T-helper 9 cell (primary cell): ENCODE data around the gene CYTH2.
"Not testable (repeated sequence)": the region's sequence is repeated elsewhere in the genome, so short reads cannot be mapped to it uniquely, and the experiment has no call there.

Experiments
- DNase-seq: peaks from one replicate; pipeline ENCODE4 v3.0.0-alpha.2; 2020

The CYTH2 gene

DNA sequence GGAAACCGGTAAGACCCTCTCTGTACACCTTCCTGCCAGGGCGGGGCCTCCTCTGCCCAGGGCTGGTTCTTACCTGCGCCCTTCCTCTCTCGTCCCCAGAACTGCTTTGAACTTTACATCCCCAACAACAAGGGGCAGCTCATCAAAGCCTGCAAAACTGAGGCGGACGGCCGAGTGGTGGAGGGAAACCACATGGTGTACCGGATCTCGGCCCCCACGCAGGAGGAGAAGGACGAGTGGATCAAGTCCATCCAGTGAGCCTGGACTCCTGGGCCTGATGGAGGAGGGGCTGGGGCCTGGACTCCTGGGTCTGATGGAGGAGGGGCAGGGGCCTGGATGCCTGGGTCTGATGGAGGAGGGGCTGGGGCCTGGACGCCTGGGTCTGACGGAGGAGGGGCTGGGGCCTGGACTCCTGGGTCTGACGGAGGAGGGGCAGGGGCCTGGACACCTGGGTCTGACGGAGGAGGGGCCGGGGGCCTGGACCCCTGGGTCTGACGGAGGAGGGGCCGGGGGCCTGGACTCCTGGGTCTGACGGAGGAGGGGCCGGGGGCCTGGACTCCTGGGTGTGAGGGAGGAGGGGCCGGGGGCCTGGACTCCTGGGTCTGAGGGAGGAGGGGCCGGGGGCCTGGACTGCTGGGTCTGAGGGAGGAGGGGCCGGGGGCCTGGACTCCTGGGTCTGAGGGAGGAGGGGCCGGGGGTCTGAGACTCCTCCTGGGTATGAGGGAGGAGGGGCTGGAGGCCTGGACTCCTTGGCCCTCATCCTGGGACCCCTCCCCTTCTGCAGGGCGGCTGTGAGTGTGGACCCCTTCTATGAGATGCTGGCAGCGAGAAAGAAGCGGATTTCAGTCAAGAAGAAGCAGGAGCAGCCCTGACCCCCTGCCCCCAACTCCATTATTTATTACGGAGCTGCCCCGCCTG is 9.4 kb downstream of the CYTH2 start:
- DNase-seq, result no peak

DNA sequence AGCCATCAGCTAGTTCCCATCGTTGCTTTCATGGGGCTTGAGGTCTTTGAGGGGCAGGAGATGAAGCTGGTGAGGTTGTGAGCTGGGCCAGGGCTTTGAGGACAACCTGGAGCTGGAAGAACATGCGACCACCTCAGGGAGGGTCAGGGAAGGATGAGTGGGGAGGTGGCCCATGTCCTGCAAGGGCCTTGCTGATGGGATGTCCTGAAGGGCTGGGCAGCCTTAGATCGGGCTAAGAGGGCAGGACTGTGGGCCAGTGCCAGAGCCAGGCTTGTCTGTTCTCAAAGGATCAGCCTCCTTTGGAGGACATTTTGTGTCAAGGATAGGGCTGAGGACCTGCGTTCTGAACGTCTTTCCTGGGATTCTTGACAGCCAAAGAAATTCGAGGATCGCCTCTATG is 10.5 kb downstream of the CYTH2 start:
- no peak for DNase-seq

DNA sequence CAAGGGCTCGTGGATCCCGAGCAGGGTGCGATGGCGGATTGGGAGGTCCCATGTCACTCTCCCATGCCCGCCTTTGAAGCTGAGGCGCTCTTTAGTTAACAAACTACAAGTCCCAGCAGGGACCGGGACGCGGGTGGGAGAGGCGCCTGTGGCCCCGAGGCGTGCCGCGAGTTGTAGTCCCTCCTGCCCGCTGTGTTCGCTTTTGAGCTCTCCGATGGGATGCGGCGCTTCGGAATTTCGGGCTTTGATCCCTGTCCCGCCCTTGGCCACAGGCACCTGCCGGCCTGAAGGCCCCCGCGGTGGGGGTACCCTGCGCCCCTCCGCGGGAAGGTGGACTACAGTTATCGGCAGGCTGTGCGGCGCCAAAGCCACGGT is 11.0 kb downstream of the CYTH2 start:
- DNase-seq, result no peak

DNA sequence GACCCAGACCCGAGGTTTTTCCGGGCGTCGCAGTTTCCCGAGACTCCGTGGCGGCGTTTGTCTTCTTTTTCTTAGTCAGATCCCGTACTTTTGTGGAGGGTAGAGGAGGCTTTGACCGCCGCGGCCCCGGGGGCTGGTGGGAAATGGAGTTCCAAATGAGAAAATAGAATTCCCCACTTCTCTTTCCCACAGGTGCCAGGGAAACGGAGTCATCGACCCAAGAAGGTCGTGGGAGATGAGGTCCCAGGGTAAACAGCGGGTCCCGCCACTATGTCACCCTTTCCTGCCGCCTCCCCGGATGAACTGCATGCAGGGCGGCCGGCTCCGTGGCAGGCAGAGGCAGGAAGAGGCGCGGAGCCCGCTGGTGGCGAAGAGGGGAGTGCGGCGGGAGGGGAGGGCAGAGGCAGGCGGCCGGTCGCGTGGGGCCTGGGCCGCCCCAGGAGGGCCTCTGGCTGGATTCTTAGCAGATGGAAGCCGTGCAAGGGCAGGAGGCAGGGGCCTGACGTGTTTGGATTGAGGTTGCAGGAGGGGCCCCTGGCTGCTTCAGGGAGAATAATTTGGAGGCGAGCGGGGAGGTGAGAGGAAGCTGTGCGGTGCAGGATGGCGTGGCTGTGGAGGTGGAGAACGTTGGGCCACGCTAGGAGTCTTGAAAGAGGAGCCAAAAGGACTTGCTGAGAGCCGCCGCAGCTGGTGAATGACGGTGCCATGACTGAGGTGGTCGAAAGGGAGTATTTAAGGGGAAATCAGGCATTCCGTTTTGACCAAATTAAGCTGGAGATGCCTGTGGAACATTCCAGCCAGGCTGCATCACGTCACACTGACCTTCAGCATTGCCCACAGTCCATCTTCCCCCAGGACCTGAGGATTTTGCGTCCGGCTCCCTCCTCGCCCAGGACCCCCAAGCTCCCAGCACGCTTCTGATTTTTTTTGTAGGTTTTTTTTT is 11.7 kb downstream of the CYTH2 start:
- DNase-seq, result peak; percentile 58

DNA sequence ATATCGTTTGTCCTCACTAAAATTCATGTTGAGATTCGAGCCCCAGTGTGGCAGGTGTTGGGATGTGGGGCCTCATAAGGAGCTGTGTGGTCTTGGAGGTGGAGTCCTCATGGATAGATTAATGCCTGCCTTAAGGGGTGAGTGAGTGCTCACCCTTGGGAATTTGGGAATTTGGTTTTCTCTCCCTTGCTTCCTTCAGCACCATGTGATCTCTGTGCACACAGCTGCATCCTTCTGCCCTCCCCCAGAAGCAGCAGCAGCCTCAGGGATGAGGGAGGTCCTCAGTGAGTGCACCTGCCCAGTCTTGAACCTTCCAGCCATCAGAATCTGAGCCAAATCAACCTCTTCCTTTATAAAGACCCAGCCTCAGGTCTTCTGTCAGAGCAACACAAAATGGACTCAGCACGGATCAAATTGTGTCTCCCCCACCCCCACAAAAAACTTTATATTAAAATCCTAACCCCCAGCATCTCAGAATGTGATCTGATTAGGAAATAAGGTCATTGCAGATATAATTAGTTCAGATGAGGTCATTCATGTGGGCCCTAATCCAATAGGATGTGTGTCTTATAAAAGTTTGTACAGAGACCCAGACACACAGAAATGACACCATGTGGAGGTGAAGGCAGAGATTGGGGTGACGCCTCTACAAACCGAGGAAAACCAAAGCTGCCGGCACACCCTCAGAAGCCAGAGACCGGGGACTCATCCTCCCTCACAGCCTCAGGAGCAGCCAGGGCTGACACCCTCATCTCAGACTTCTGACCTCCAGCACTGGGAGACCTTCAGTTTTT is 12.9 kb downstream of the CYTH2 start:
- DNase-seq, result no peak

DNA sequence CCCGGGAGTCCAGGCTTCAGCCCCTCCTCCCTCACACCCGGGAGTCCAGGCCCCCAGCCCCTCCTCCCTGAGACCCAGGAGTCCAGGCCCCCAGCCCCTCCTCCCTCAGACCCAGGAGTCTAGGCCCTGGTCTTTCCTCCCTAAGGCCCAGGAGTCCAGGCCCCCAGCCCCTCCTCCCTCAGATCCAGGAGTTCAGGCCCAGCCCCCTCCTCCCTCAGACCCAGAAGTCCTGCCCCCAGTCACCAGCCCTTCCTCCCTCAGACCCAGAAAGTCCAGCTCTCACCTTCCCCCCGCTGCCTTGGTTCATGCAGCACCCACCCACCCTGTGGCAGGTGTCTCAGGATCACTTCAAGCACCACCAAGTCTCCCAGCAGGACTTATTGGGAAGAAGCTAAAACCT is 14.1 kb downstream of the CYTH2 start:
- DNase-seq, result no peak

DNA sequence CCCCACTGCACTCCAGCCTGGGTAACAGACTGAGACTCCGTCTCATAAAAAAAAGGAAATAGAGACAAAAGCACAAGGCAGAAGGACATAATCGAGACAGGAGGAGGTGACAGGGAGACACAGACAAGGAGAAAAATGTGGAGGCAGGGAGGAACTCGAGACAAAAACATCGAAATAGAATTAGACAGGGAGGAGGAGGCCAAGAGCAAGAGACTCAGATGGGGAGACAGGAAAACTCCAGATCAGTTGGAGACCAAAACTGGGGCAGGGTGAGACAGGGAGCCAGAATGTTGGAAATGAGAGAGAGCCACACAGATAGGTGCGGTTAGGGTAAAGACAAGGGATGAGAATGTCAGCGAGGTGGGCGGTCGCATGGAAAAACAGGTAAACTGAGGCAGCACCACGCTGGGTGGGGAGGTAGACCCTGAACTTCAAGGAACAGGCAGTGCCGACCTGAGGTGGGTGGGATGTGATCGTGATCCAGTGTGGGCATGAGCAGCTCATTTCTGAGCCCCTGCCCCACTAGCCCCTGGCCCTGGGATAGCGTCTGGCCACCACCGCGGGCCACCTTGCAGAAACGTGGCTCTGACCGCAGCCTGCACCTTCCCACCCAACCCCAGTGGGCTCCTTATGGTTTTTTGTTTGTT is 15.2 kb downstream of the CYTH2 start:
- no peak for DNase-seq

DNA sequence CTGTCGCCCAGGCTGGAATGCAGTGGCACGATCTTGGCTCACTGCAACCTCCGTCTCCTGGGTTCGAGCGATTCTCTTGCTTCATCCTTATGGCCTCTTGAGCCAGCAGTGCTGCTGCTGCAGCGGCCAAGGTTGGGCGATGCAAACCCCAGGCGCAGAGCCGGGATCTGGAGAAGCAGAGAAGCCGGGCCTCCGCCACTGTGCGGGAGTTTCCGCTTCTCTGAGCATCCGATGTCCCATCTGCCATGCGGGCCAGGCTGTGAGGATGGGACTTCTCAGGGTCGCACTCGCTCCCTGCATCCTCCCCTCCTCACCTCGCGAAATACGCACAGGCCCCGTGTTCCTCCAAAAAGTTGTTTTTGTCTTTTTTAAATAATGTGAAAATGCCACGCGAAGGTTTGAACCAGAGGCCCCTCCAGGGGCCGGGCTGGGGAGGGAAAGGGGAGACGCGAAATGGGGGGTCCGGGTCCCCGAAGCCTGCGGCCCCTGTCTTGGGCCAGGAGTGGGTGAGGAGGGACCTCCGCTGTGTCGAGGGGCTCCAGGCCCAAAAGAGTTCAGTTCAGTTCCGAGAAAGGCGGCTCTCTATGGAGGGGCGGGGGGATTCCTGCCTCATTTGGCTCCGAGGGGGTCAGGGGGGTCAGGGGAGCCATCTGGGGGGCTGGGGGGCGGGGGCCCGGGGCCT is 15.9 kb downstream of the CYTH2 start:
- DNase-seq, result no peak

DNA sequence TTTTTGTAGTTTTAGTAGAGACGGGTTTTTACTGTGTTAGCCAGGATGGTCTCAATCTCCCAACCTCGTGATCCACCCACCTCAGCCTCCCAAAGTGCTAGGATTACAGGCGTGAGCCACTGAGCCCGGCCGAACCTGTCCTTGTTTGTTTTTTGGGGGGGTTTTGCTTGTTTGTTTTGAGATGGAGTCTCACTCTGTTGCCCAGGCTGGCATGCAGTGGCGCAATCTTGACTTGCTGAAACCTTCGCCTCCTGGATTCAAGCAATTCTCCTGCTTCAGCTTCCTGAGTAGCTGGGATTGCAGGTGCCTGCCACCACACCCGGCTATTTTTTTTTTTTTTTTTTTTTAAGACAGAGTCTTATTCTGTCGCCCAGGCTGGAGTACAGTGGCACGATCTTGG is 17.5 kb downstream of the CYTH2 start:
- DNase-seq, result not testable (repeated sequence)

DNA sequence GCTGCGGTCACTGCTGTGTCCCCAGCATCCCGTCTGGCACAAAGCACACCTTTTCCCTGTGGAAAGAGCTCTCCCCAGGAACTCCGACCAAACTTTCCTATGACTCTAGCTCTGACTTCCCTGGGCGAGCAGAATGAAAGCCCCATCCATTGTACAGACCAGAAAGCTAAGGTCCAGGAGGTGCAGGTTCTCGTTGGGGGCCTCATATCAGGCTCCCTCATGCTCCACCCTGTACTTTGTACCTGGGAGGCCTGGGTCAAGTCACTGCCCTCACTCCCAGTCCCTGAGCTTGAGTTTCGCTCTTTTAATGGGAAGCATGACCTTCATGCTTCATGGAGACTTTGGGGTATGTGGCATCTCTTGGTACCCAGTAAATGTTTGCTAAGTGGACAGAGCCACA is 18.4 kb downstream of the CYTH2 start:
- DNase-seq, result no peak

DNA sequence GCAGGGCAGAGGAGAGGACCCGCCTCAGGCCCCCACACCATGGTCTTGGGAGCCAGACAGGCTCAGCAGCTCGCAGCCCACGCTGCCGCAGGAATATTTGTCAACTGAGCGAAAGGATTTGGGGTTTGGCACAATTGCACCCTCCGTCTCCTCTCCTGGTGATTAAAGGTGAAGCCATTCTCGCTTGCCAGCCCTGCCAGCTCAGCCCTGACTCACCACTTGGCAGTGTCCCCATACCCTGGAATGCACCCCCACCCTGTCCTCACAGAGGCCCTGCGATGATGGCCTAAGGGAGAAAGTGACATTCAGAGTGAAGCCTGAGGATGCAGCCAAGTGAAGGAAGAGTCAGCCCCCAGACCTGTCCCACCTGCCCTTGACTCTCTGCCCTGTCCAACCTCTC is 18.8 kb downstream of the CYTH2 start:
- no peak for DNase-seq

DNA sequence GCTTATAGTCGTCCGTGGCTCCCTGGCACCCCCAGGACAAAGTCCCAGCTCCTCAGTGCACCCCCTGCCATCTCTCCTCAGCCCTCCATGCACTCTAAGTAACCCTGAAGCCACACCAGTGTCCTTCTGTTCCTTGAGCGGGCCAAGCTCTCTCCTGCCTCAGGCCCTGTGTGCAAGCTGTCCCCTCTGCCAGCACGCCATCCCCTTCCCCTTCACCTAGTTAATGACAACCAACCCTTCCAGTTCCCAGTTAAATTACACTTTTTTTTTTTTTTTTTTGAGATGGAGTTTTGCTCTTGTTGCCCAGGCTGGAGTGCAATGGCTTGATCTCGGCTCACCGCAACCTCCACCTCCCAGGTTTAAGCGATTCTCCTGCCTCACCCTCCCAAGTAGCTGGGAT is 19.3 kb downstream of the CYTH2 start:
- not testable (repeated sequence) for DNase-seq

DNA sequence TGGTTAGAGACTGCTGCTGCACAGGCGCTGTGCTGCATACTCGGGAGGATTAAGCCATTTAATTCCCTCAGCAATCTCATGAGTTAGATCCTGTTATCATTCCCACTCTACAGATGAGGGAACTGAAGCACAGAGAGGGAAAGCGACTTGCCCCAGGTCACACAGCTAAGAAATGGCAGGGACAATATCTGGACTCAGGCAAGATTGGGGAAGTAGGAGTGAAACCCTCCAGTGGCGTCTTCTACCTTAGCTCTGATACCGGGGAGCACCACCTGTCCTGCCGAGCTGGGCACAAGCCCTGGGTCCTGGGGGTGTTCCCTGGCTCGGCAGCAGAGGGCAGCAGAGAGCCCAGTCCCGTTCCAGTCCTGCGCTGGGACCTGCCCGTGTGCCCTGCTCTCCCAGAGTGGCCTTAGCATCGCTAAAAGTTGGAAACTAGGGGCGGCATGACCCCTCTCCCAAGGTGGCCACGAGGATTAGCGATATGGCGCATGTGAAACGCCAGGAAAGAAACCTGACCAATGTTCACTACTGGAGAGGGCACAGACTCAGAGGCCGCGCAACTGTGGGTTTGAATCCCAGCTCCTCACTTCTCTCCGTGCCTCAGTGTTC is 20.5 kb downstream of the CYTH2 start:
- peak; percentile 81 for DNase-seq

DNA sequence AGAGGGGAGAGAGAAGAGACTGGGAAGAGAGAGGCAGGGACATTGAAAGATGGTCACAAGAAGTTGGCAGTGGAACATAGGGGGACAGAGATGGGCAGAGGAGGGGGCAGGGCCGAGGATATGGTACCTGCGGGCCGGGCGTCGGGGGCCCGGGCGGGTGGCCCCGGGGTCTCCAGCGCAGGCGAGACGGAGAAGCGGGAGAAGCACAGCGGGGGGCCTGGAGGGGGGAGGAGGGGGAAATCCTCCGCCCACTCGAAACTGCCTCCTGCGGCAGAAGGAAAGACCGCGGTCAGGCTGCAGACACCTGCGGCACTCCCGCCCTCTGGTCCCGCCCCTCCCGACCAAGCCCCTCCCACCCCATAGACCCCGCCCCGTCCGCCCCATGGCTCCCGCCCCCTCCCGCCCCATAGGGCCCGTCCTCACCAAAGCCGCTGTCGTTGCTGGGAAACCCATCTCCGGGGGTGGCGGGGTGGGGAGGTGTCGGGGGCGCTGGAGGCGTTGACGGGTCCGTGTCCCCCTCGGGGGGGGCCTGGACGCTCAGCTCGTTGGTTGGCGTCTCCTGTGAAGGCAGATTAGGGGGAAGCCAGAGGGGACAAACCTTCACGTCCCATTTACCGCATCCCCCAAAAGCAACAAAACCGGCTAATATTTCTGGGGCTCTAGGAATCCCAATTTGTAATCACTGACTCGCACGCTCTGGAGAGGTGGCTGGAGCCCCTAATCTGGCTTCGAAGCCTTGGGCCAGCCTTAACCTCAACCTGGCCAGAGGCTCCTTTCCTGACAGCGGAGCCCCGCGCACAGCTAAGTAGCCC is 22.0 kb downstream of the CYTH2 start:
- DNase-seq, result peak; percentile 63

DNA sequence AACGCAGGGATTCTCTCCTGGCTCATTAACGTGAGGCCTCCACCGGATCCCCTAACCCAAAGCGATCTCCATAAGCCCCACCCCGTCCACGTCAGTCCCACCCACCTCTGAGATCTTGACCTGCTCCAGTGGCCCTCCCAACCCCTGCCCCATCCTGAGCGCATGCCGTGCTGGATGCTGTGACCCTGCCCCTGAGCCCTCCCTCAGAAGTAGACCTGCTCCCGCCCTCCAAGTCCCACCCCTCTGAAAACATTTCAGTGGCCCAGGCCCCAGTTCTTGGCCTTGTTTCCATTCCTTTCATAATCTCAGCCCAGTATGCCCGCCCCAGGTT is 22.6 kb downstream of the CYTH2 start:
- no peak for DNase-seq

DNA sequence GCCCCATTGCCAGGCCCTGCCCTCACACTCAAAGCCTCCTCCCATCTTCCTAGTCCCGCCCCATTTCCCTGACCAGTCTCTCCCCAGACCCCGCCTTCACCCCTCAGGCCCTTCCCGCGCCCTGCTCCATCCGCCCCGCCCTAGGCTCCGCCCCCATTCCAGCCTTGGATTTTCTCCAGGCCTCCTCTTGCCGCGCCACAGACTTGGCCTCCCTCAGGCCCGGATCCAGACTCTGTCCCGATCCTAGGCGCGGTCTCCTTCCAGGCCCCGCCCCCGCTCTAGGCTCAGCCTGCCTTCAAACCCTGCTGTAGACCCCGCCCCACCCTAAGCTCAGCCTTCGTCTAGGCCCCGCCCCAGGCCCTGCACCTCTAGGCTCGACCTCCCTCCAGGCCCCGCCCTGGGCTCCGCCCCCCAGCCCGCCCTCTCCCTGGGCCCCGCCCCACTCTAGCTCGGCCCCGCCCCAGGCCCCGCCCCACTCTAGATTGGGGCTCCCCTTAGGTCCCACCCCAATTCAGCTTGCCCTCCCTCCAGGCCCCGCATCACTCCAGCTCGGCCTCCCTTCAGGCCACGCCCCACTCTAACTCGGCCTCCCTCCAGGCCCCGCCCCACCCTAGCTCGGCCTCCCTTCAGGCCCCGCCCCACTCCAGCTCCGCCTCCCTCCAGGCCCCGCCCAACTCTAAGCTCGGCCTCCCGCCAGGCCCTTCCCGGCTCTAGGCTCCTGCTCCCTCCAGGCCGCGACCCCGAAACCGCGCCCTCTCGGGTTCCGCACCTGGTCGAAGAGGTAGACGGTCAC is 24.0 kb downstream of the CYTH2 start:
- DNase-seq, result peak; percentile 81

DNA sequence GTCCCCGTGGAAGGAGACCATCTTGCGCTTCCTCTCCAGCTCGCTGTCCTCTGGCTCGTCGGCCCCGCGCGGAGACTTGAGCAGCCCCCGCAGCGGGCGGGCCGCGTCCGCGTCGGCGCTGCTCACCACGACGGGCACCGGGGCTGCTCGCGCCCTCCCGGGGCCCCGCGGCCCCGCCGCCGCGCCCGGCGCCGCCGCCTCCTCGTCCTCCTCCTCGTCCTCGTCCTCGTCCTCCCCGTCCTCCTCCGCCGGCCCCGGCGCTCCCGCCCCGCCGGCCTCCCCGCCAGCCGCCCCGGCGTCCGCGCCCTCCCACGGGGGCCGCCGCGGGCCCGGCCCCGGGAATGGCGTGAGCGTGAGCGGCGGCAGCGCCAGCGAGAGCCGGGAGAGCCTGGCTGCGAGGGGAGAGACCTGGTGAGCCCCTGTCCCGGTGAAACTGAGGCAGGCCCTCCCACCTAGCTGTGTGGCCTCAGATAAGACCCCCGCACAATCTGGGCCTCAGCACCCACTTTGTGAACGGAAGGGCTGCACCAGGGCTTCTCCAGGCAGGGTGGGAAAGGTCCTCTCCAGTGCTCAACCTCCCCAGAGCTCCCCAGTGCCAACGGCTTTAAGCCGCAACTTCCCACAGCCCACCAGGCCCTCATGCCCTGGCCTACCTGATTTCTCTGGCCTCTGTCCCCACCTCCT is 24.7 kb downstream of the CYTH2 start:
- no peak for DNase-seq

DNA sequence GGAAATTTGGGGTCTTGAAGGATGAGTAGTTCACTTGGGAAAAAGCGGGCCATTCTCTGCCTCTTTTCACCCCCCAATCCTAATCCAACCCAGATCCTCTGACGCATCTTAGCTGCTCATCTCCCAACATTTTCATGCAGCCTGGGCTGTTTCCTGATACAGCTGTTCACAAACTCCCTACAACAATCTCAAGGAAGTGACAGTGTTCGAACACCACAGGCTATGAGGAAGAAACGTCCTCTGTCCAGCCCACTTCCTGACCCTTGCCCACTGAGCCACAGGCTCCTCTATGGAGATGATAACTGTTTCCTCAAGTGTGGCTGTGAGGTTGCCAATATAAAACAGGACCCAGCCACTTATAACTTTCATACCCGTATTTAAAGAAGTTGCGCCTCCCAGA is 26.2 kb downstream of the CYTH2 start:
- DNase-seq, result no peak
